GM12892 (cell line): ENCODE data around the gene MEI1.

ENCODE experiments used
- POLR2A ChIP-seq: IDR thresholded peaks from 2 replicates; pipeline ENCODE4 v1.6.1; 2011; ENCODE audit warnings: low read depth, low read length, control low read depth
- POLR2AphosphoS5 ChIP-seq: IDR thresholded peaks from 2 replicates; pipeline ENCODE4 v1.6.1; 2011; ENCODE audit warnings: low read depth, low read length, control low read depth
- TAF1 ChIP-seq: IDR thresholded peaks from 2 replicates; pipeline ENCODE4 v1.6.1; 2011; ENCODE audit warnings: low read depth, mild to moderate bottlenecking, control low read depth, low read length, borderline replicate concordance

DNA sequence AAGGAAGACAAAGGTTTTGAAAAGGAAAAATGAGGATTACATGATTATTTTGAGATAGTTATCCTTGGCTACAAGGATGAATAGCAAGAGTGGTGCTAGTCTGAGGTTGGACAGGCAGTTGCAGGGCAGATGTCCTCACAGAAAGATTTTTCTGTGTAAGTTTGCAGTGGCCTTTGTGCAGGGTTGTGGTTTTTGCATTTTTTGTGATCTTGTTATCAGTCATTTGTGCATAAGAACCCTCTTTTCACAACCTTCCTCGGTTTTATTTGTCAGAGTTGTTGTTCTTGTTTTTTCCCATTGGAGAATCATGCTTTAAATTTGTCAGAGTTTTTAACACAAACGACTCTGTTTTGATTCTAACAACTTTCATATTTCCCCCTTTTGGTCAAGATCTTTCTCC is 102.6 kb downstream of the MEI1 start:
- TF ChIP-seq POLR2A, result no peak
- TF ChIP-seq POLR2AphosphoS5, result no peak
- no peak for TF ChIP-seq TAF1
